HFFc6 (cell line): Measurements from ENCODE around the gene JAK1. TPM values are rescaled to one million over a fixed set of nuclear protein-coding genes. Genes with fewer than 3 reads are reported as not detected.

ENCODE experiments used
- DNase-seq: peaks from one replicate; pipeline ENCODE4 v3.0.0-alpha.2; 2018
- H3K27ac Mint-ChIP-seq: 2 replicates; pipeline ENCODE4 v1.8.0; 2020; ENCODE audit warnings: mild to moderate bottlenecking, mixed read lengths
- H3K27me3 Mint-ChIP-seq: 2 replicates; pipeline ENCODE4 v1.8.0; 2021; ENCODE audit warnings: mild to moderate bottlenecking, moderate library complexity, mixed read lengths; ENCODE audit not compliant: insufficient read depth
- H3K36me3 Mint-ChIP-seq: 2 replicates; pipeline ENCODE4 v1.8.0; 2021; ENCODE audit warnings: low read depth, mixed read lengths
- H3K4me1 Mint-ChIP-seq: 2 replicates; pipeline ENCODE4 v1.8.0; 2020; ENCODE audit warnings: low read depth, mixed read lengths
- H3K4me3 Mint-ChIP-seq: 2 replicates; pipeline ENCODE4 v1.8.0; 2020; ENCODE audit warnings: mild to moderate bottlenecking, moderate library complexity, mixed read lengths
- H3K9me3 Mint-ChIP-seq: 2 replicates; pipeline ENCODE4 v1.8.0; 2020; ENCODE audit warnings: mild to moderate bottlenecking, mixed read lengths
- CTCF ChIP-seq: fragments of 200-600 bp; sonication (generic); IDR thresholded peaks from 2 replicates; pipeline ENCODE4 v1.5.0; 2021; ENCODE audit warnings: antibody characterized with exemption, mild to moderate bottlenecking
- total RNA-seq, 6 experiments: library from RNA; stranded (reverse); fragmentation: NEBNext Ultra II Directional; extraction: Animal tissue kit (Norgen Biotek cat#: 25700); gene quantifications; 2 replicates in 1 of 6; 3 replicates in 5 of 6; pipeline ENCODE4 v1.2.3, GENCODE V29; 2021

Gene JAK1
- total RNA-seq, 6 experiments from 2014 or later = 90.0 to 104 (median 98.3) TPM

GRCh38 chr1:64850846-64851245 is 115.5 kb downstream of the JAK1 start:
- H3K4me3 Mint-ChIP-seq = no peak overlapping the region
- DNase-seq = no peak
- H3K27ac Mint-ChIP-seq = no peak overlapping the region
- H3K4me1 Mint-ChIP-seq = no peaks in the 10 kb centered on the region
- no peaks in the 10 kb centered on the region for H3K9me3 Mint-ChIP-seq
- H3K36me3 Mint-ChIP-seq = peaks cover 6% of the 10 kb centered on the region; the same call in 1 of the 2 replicates
- no peak for TF ChIP-seq CTCF
- no peaks in the 10 kb centered on the region; the same call in none of the 2 replicates for H3K27me3 Mint-ChIP-seq

GRCh38 chr1:64849942-64850341 is 116.4 kb downstream of the JAK1 start:
- H3K27ac Mint-ChIP-seq = no peak overlapping the region

GRCh38 chr1:64848803-64849202 is 117.5 kb downstream of the JAK1 start:
- Mint-ChIP-seq H3K4me1 (no peaks in the 10 kb centered on the region), H3K4me3 (no peak overlapping the region), H3K9me3 (no peaks in the 10 kb centered on the region), H3K36me3 (peaks cover 6% of the 10 kb centered on the region; the same call in 1 of the 2 replicates), H3K27me3 (no peaks in the 10 kb centered on the region; the same call in none of the 2 replicates), H3K27ac (no peak overlapping the region)
- DNase-seq = no peak
- TF ChIP-seq CTCF = no peak

More at GRCh38 chr1:64849942-64850341, 116.4 kb downstream of the JAK1 start:
- Mint-ChIP-seq H3K4me1 (no peaks in the 10 kb centered on the region), H3K9me3 (no peaks in the 10 kb centered on the region), H3K27me3 (no peaks in the 10 kb centered on the region; the same call in none of the 2 replicates), H3K36me3 (peaks cover 6% of the 10 kb centered on the region; the same call in 1 of the 2 replicates), H3K4me3 (no peak overlapping the region)
- no peak for DNase-seq
- no peak for TF ChIP-seq CTCF

- no peaks in the 10 kb centered on the region for H3K4me1 Mint-ChIP-seq
- H3K9me3 Mint-ChIP-seq = no peaks in the 10 kb centered on the region
- no peak overlapping the region for H3K4me3 Mint-ChIP-seq
- H3K27me3 Mint-ChIP-seq = no peaks in the 10 kb centered on the region; the same call in none of the 2 replicates
- no peak overlapping the region for H3K27ac Mint-ChIP-seq
- DNase-seq = no peak
- peaks cover 6% of the 10 kb centered on the region; the same call in 1 of the 2 replicates for H3K36me3 Mint-ChIP-seq
- TF ChIP-seq CTCF = no peak
Observed at GRCh38 chr1:64848136-64848535, 118.2 kb downstream of the JAK1 start.

GRCh38 chr1:64847666-64848065 is 118.7 kb downstream of the JAK1 start:
- no peaks in the 10 kb centered on the region for H3K9me3 Mint-ChIP-seq
- H3K27ac Mint-ChIP-seq = no peak overlapping the region
- peaks cover 6% of the 10 kb centered on the region; the same call in 1 of the 2 replicates for H3K36me3 Mint-ChIP-seq
- no peak overlapping the region for H3K4me3 Mint-ChIP-seq
- no peak for DNase-seq
- no peak for TF ChIP-seq CTCF
- H3K27me3 Mint-ChIP-seq = no peaks in the 10 kb centered on the region; the same call in none of the 2 replicates
- H3K4me1 Mint-ChIP-seq = no peaks in the 10 kb centered on the region
